NCI-H69 (cell line): ENCODE data around the gene ENTR1.

ENCODE experiments used
- DNase-seq: peaks from one replicate; lab custom pipeline; 2025; lab: John Stamatoyannopoulos, UW

The ENTR1 gene

GRCh38 chr9:136396219-136396515, 14.2 kb downstream of the ENTR1 start:
- no peak for DNase-seq

GRCh38 chr9:136395345-136396218, 14.8 kb downstream of the ENTR1 start:
- DNase-seq: no peak

GRCh38 chr9:136395020-136395340, 15.4 kb downstream of the ENTR1 start:
- no peak for DNase-seq

- no peak for DNase-seq
Observed at GRCh38 chr9:136394312-136395019, 15.9 kb downstream of the ENTR1 start.

- no peak for DNase-seq
Observed at GRCh38 chr9:136393531-136393930, 16.9 kb downstream of the ENTR1 start.

- no peak for DNase-seq
Observed at GRCh38 chr9:136392538-136393449, 17.6 kb downstream of the ENTR1 start.

GRCh38 chr9:136391737-136392537, 18.5 kb downstream of the ENTR1 start:
- DNase-seq: no peak

GRCh38 chr9:136389396-136389795, 21.0 kb downstream of the ENTR1 start:
- DNase-seq: no peak

GRCh38 chr9:136387217-136387616, 23.2 kb downstream of the ENTR1 start:
- no peak for DNase-seq

- no peak for DNase-seq
Observed at GRCh38 chr9:136386018-136386417, 24.4 kb downstream of the ENTR1 start.

- DNase-seq: no peak
Observed at GRCh38 chr9:136385015-136385414, 25.4 kb downstream of the ENTR1 start.

- DNase-seq: no peak
Observed at GRCh38 chr9:136383436-136383835, 27.0 kb downstream of the ENTR1 start.

- no peak for DNase-seq
Observed at GRCh38 chr9:136381966-136382513, 28.4 kb downstream of the ENTR1 start.

- DNase-seq: no peak
Observed at GRCh38 chr9:136381311-136381710, 29.1 kb downstream of the ENTR1 start.

- DNase-seq: no peak
Observed at GRCh38 chr9:136380381-136380780, 30.0 kb downstream of the ENTR1 start.

- no peak for DNase-seq
Observed at GRCh38 chr9:136379891-136380290, 30.5 kb downstream of the ENTR1 start.

- DNase-seq: no peak
Observed at GRCh38 chr9:136379401-136379800, 31.0 kb downstream of the ENTR1 start.

GRCh38 chr9:136379003-136379287, 31.5 kb downstream of the ENTR1 start:
- DNase-seq: no peak

- no peak for DNase-seq
Observed at GRCh38 chr9:136378170-136379002, 32.0 kb downstream of the ENTR1 start.

GRCh38 chr9:136377341-136378169, 32.9 kb downstream of the ENTR1 start:
- DNase-seq: no peak
